Renal cortex interstitium (tissue), 11 donors: ENCODE measurements around the gene NTN3. TPM values are rescaled to one million over a fixed set of nuclear protein-coding genes. Genes with fewer than 3 reads are reported as not detected.
A peak's percentile ranks its signal among the peaks of the same experiment; 100 is the strongest.
"Not testable (repeated sequence)": the region's sequence is repeated elsewhere in the genome, so short reads cannot be mapped to it uniquely, and the experiment has no call there.

Experiments used
- DNase-seq, 11 donors: peaks; one replicate each; pipeline ENCODE4 v3.0.0-alpha.2; 2013; ENCODE audit warnings: low read depth in 9 of 11, low spot score in 4 of 11; ENCODE audit errors: extremely low read depth in 1 of 11
- polyA plus RNA-seq, 3 donors: library from polyadenylated mRNA; unstranded; fragments of 120-200 nt; gene quantifications; one replicate each; pipeline ENCODE4 v1.2.1, GENCODE V29; 2013; ENCODE audit not compliant: insufficient read length in 3 of 3

The NTN3 gene
- polyA plus RNA-seq, 3 donors: 1.8 to 4.4 (median 3.5) TPM

DNA sequence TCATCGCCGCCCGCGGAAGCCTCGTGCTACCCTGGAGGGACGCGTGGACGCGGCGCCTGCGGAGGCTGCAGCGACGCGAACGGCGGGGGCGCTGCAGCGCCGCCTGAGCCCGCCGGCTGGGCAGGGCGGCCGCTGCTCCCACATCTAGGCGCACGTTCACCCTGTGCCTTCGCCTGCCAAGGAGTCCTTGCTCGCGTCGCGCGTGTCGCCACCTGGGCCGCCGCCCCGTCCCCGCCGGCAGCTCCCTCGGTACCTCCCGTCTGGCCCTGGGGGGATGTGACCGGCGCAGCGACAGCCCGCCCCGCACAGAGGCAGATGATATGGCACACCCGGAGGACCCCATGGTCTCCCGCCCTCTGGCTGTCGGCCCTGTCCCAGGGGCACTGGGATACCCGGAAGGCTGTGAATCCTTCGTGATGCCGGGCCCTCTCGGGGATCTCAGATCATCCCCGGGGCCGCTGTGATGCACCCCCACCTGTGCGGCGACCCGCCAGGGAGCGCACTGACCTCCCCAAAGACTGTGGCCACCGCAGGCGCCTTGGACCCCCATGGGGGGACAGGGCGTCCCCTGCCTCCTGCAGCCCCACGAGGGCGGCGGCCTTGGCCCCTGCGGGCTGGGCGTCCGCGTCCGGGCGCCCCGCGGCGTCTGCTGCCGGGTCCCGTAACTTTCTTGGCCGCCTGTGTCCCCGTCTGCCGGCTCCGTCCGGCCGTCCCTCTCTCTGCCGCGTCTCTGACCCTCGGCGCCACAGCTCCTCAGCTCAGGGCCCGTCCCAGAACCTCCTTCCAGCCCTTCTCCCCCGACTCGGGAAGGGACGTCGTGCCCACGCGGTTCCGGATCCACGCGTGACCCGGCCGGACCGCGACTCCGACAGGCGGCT, 3.1 kb downstream of the NTN3 start:
- DNase-seq: no peak

GRCh38 chr16:2474877-2475412, 3.8 kb downstream of the NTN3 start, which contains the start of gene TBC1D24:
Gene TBC1D24 (plus strand): TSS chr16:2475127. CDS start chr16:2496149, 21,022 bp downstream.
- peak in 9 of 11 donors; percentile 61 to 87 (median 81) for DNase-seq

GRCh38 chr16:2475413-2476344, 4.6 kb downstream of the NTN3 start:
- no peak for DNase-seq

DNA sequence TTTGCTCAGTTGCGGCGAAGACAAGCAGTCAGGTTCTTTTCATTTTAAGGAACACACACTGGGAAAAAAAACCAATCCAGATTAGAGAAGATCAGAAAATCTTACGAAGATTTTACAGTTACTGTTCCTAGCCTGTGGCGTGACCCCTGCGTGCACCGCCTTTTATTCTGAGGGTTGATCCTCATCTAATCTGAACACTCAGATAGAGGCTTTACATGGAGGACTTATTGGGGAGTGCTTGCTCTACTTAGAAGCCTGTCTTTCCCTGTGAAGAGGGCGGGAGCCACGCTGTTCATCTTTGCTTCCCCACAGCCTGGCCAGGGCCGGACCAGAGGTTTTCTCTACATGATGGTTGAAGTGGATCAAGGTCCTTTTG, 5.2 kb downstream of the NTN3 start:
- no peak for DNase-seq

- no peak for DNase-seq
Measured at GRCh38 chr16:2476741-2477140, 5.6 kb downstream of the NTN3 start.

GRCh38 chr16:2477327-2477726, 6.2 kb downstream of the NTN3 start:
- no peak for DNase-seq

- no peak for DNase-seq
Measured at GRCh38 chr16:2478279-2478678, 7.2 kb downstream of the NTN3 start.

- not testable (repeated sequence) for DNase-seq
Measured at GRCh38 chr16:2479996-2480395, 8.9 kb downstream of the NTN3 start.

GRCh38 chr16:2480948-2481347, 9.9 kb downstream of the NTN3 start:
- DNase-seq: no peak

- DNase-seq: no peak
Measured at GRCh38 chr16:2481676-2482075, 10.6 kb downstream of the NTN3 start.

DNA sequence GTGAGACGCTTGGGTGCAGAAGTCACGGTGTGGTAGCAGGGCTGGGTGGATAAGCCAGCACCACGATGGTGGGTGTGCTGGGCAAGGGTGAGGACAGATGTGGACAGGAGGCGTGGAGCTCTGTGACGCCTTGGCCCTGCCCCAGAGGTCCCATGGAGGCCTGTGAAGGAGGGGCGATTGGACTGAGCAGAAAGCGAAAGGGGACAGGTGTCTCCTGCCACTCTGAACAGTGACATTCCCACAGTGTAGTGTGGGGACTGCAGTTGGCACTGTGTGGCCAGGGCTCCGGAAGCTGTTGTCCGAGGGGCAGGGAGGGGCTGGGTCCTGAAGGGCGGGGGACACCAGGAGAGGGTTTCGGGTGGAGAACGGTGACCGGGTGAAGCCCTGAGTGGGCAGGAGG, 11.2 kb downstream of the NTN3 start:
- DNase-seq: no peak

DNA sequence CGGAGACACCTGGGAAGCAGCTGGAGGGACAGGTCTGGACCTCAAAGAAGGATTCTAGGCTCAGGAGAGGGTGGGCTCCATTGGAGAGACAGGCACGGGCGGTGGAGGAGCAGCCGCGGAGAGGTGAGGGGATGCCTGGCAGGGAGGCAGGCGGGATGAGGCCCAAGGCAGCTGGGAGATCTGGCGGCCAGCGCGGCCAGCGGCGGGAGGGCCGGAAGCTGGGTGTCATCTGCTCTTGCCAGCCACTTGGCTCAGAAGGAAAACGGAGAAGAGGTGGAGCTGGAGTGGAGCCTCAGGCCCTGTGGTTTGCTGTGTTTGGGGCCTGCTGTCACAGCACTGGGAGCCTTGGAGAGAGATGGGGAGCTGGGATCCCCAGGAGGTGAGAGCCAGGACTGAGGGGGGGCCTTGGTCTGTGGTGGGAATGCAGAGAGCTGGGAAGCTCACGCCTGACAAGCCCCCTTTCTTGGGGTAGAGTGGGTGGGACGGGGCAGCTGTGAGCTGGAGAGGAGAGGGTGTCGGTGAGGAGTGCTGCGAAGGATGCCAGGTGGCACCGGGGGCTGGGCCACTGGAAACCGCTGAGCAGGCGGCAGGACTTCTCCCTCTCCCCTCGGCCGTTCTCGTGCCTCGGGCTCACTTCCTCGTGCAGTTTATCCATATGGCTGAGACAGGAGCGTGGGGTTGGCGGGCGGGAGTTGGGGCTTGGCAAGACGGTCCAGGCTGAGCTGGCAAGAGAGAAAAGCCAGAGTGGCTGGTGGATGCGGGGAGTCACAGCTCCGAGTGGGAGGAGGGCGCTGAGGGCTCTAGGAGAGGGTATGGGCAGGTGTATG, 11.8 kb downstream of the NTN3 start:
- no peak for DNase-seq

DNA sequence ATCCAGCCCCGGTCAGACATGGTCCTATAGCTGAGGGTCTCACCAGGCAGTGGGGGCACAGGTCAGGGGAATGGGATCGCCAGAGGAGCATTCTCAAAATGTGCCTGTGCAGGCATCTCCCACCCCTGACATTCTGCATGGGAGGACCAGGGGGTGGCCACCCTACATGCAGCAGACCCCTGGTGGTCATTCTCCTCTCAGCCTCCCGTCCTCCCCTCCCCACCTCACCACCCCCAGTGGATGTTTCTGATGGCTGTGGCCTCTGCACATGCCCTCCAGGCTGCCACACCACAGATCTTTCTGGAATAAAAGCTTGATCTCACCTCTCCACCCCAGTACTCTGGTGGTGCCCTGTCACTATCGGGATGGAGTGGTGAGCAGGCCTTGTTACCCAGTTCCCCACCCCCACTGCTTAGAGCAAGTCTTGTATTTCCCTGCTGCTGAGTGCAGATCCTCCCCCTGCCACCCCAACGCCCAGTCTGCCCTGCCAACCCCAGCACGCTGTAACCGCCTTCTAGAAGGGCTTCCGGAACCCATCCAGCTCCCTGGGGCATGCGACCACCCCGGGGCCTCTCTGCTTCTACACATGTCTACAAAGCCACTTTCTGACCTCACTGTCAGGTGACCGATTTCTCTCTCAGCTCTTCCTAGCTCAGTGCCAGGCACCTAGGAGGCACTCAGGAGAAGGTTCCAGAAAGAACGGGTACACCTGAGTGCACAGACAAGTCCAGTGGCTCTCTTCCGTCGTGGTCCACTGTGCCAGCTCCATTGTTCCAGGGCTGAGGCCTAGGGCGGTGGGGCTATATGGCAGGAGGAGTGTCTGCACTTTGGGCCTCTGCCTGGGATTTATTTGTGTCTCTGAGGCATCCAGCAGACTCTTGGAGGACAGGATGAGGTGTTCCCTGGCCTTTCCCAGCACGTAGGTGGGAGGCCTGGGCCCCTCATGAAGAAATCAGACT, 13.1 kb downstream of the NTN3 start:
- no peak for DNase-seq

DNA sequence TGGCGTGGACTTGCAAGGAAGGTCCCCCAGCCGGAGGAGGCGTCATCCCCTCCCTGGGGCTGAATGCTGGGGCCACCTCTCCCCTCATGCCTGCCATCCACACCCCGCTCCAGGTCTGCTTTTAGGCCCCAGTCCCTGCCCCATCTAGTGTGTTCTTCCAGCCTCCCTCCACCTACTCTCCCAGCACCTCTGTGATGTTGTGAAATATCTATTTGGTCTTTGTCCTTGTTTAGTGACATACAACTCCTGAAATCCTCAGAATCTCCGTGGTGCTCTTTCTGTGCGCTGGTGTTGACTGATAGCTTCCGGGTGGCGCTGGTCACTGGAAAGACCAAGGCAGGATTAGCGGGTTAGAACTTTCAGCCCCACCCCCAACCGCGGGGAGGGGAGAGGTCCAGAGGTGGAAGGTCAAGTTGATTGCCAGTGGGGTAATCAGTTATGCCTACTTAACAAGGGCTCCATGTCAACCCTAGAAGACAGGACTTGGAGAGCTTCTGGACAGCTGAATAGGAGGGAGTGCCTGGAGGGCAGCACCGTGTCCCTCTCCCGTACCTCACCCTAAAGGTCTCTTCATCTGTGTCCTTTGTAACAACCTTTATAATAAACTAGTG, 13.9 kb downstream of the NTN3 start:
- no peak for DNase-seq

DNA sequence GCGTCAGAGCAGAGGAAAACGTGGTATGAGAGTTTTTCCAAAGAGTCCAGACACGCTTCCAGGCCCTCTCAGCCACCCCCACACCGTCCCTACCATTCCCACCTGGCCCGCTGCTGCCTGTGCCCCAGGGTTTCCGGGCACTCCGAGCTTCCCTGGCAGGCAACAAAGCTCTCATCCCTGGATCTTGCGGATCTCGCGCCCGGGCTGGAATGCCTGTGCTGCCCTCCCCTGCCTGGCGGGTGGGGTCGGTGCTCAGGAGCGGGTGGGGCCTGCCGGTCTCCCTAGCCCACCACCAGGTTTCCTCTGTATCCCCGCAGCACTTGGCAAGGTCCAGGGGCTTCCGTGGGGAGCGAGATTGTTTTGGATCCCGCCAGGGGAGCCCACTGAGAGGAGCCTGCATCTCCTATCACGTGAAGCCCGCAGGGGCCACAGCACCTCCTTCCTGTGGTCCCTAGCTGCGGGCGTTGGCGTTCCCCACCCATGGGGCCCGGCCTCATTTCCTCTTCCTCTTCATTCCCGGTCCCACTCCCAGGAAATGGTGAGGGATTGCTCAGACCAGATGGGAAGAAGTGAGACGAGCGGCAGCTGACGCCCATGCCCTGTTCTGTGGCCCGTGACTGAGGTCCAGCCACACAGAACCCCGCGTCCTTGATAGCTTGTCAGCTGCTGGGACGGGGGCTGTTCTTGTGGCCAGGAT, 14.9 kb downstream of the NTN3 start:
- no peak for DNase-seq

- no peak for DNase-seq
Measured at GRCh38 chr16:2486645-2487516, 15.8 kb downstream of the NTN3 start.
